HT1080 (cell line): ENCODE results near the gene BACH1. TPM values are rescaled to one million over a fixed set of nuclear protein-coding genes. Genes with fewer than 3 reads are reported as not detected.
A peak's percentile ranks its signal among the peaks of the same experiment; 100 is the strongest.

Experiments used
- DNase-seq: peaks from one replicate; pipeline ENCODE4 v3.0.0-alpha.2; 2015; ENCODE audit warnings: low read depth
- total RNA-seq: library from RNA; depleted of rRNA; stranded (reverse); fragments of >200 nt; shearing (Covaris generic); gene quantifications from 2 replicates; pipeline ENCODE4 v1.2.3, GENCODE V29; 2014

The BACH1 gene
- total RNA-seq, 1 experiment from 2014 or later: 31.7 TPM

DNA sequence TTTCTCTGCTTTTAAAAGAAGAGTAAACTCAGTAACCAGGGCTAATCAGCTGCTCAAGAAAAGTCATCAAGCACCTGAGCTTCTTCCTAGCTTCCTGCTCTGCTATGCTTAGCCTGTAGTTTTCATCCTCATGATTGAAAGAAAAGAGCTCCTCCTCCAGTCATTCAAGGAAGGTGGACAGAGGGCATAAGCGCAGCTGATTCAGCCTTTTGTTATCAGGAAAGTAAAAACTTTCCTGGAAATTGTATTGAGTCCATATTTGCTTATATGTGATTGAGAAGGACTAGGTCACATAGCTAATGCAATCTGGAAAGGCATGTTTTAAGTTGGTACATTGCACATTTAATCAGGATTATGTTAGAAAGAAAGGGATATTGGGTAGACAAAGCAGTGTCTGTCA lies 8.5 kb upstream of the BACH1 start:
- no peak for DNase-seq

DNA sequence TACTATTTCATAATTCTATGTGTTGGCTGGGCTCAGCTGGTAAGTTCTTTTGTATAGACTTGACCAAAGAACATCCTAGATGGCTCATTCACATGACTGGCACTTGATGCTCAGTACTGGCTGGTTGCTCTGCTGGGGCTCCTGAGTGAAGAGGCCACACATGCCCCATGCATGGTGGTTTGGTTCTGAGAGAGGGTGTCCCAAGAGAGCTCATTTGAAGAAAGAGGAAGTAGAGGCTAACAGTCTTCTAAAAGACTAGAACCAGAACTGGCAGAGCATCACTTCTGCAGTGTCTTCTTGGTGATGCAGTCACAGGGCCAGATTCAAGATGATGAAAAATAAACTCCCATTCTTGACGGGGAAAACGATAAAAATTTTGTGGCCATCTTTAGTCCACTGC lies 5.2 kb upstream of the BACH1 start:
- DNase-seq: no peak

DNA sequence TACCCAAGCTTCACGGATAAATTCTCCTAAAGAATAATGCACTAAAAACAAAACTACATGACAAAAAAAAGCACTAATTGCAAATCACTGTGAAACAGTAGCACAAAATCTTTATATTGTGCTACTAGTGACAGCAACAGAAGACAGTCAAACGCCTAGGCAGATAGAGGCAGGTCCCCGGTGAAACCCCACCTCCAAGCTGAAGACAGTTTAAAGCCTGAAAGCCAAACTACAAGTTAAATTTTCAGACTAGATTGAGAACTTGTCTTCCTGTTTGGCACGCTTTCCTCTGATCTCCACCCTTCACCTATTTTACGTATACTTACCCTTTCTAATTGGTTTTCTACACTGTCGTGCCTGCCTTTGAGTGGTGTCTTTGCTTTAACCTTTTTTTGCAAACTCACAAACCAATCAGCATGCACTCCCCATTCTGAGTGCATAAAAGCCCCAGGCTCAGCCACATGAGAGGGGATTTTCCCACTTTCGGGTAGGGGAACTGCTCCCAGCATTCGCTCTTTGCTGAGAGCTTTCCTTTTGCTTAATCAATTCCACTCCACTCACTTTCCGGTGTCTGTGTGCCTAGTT lies 3.6 kb upstream of the BACH1 start:
- DNase-seq: no peak

DNA sequence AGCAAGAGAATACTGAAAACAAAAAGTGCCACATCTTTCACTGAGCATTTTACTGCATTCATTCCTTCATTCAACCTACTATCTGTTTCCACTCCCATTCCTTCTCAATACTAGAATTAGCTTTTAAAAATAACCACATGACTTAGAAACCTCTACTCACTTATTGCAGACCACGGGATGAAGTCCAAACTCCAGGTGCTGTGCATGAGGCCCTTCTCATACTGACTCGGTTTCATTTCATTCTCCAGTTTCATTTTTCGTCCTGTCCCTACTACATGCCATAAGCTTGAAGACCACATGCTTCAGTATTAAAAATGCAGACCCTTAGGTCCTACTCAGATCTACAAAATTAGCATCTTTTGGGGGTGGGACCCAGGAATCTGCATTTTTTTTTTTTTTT lies 2.3 kb upstream of the BACH1 start:
- DNase-seq: no peak

DNA sequence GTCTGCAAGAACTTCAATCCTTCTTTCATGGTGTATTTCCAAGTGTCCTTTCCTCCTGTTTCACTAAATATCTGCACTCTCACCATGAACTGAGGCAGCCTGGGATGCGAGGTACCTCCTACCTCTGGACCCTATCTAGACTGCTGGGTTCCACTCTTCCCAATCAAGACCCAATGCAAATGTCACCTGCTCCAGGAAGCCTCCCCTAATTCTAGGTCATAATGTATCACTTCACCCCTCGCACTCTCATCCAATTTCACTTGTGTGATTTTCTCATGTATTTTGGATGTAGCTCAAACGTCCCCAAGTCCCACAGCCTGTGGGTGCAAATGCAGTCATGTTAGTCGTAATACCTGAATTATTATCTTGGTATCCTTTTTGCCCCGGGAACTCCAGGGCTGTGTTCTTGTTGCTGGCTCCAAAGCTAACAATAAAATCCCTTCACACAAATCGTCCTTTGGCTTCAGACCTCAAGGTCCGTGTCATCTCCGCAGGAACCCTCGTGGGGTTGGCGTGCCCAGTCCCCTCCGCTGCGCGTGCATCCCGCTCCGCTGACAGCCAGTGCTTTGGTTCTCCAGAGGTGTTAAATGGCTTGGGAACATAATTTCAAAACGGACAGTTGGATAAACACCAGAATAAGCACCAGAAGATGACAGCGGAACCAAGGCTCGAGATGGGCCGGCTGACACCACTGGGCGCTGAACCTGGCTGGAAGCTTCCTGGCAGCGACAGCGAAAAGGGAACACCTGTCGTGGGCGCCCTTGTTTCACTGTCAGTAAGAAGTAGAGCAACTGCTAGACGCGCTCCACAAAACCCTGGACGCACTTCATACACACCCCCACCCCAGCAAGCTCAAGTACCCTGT lies 1.0 kb upstream of the BACH1 start:
- DNase-seq: no peak

DNA sequence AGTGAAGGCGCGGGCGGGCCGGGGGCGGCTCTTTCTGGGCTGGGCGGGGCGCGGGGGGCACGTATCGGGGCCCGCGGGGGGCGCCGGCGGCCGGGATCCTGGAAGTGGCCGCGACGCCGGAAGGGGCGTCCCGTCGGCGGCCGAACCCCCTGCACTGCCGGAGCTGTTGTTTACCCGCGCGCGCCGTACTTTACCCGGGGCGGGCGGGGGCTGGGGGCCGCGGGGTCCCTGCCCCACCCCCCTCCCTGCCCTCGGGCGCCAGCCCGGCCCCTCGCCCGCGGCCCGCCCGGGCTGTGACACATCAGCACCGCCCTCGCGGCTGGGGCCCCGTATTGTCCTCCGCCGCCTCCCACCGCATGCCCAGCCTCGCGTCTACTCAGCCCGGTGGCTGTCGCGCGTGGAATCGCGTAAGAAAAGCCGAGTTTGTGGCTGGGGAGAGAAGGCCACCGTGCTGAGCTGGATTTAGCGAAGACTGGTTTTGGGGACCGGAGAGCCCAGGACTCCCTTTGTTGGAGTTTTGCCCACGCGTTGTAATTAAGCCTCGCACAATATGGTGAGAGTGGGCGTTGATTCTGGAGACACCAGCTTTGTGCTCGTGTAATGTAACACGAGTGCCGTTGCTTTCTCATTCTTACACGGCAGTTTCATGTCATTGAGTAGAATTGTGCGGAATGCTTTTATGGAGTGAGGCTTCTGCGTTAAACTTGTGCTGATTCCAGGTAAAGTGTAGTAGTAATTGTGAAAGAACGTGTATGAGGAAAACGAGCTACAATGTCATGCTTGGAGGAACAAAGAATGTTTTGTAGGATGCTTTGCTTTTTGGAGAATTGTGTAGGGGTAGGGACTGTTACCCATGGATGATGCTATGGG lies 559 bp downstream of the BACH1 start:
- peak; percentile 47 for DNase-seq

DNA sequence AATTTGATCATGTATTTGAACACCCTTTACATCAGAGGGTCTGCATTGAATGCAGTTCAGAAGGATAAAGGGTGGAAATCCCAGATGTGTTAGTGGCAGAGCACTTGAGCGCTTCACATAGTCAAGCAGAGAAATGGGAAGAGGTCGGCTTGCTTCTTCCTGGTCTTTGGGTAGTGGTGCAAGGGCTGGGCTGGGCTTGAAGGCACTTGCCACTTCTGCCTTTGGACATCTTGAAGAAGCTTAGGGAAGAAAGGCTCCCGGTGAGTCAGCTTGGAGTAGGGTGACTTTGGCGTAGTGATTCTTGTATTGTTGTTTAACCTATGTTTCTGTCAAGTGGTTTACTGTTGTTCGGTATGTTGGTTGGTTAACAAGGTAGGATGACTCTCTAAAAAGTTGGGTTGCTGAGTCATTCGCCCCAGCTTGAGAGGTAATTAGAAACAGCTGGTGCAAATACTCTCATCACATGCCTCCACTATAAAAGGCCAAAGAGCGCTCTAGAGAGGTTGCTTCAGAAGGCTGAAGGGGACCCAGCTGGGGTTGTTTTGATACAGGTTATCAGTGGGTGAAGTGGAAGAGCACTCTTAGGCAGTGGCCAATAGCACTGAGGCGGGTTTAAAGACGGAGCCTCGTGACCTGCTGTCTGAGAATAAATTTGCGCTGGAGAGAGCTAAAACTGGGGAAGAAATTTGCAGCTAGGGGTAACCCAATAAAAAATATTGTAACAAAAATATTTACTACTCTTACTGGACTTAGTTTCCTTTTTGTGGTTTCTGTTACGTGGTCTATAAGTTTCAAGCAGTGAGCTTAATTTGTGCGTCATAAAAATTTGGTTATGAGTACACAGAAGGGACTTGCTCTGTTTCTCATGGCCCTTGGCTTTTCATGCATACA lies 1.4 kb downstream of the BACH1 start:
- peak; percentile 91 for DNase-seq

DNA sequence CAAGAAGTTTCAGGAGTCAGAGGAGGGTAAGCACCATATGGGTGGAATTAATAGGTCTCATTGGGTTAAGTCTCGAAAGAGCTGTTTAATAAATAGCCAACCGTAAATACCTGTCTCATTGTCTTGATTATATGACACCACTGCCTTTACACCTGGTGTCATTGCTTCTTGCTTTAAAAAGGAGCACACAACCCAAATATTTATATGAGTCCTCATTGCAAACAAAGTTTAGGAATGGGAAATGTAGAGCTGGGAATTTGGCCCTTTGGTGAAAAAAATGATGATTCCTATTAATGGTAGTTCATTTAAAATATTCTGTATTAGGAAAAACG lies 2.1 kb downstream of the BACH1 start:
- no peak for DNase-seq

DNA sequence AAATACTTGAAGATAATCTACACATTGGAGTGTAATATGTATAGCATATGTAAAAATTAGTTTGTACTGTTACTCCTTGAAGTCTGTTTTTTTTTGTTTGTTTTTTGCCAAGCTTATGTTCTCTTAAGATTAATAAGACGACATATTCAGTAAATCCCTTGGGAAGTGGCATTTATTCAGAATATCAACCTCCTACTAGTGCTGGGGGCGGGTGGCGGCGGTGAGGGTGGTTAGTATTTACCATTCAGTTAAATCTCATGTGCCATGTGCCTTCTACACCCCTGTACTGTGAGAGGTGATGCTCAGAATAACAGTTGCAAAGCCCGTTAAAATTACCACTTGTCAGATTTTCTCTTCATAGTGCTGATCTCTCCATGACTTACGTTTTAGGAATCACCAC lies 3.0 kb downstream of the BACH1 start:
- DNase-seq: peak; percentile 15

DNA sequence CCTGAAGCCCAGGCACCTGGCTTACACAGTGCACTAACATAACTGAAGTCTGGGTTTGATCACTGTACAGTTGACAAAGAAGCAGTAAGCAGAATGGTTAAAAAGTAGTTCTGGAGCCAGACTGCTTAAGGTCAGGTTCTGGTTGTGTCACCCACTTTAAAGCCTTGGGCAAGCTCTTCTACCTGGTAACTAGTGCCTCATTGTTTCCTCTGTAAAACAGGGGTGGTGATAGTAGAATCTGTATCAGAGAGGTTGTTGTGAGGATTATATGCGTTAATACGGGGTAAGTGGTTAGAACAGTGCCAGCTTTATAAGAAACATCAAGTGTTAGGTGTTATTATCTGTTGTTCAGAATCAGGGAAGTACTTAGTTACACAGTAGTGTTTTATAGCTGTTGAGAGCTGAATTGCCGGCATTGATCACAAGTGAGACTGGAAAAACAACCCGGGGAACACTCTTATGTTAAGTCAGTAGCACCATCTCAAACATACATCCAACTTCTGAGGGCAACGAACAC lies 3.7 kb downstream of the BACH1 start:
- peak; percentile 30 for DNase-seq

DNA sequence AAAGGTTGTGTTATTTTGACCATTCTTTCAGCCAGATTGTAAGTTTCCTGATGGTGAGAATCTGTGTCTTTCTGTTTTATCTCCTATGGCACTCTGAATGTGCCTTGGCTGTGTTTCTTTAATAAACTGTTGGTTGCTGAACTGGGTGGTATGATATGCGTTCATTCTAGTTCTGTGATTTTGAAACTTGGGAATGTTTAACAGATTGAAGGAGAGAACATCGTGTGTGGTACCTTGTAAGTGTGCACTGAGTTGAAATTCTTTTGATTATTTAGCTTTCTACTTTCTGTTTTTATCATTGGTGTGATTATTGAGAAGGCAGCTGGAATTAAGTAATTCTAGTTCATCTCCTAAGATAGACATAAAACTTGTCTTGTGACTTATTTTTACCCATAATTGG lies 4.6 kb downstream of the BACH1 start:
- DNase-seq: no peak

DNA sequence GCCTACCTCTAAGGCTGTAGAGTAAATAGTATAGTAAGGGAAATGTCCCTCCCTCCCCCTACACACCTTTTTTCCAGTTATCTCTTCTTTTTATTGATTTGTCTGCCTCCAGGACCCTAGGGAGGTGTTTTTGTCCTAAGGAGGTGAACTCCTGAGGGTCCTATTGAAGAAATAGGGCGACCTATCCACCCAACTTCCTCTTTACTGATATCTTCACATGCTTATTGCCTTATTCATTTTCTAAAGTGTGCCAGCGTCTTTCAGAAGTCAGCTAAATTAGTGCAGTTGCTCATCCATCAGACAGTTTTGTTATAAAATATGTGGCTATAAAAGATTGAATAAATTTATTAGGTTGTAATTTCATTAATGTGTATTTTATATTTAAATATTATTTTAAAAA lies 5.9 kb downstream of the BACH1 start:
- no peak for DNase-seq

DNA sequence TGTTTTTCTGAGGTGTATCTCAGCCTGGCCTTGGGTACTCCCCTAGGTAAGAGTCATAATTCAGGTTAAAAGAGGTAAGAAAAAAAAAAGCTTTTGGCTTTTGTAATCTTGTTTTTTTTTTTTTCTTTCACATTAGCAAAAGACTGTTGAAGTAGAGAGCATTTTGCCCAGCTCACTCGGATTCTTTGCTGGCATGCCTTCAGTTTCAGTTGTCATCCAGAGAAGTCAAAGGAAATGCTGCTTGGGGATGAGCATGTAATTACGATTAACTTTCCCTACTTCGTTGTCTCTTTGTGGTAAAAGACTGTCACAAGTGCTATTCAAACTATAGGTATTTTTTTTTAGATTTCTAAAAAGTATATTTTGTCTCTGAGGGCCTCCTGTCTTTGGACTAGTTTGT lies 6.3 kb downstream of the BACH1 start:
- no peak for DNase-seq

DNA sequence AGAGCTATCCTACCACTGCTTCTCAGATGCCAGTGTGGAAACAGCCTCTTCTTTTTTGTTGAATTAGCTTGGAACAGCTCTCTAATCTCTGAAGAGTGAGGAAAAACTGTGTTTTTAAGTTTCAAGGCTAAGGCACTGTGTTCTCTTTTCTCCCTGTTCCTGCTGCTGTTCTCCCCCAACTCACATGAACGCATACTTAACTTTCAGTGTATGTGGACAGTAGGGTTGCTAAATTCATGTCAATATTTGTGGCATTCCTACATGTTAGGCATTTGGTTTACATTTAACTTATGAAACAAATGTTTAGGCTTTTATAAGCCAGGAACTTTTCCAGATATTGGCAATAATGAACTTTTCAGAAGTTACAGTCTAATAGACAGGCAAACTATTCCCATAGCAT lies 6.8 kb downstream of the BACH1 start:
- no peak for DNase-seq

DNA sequence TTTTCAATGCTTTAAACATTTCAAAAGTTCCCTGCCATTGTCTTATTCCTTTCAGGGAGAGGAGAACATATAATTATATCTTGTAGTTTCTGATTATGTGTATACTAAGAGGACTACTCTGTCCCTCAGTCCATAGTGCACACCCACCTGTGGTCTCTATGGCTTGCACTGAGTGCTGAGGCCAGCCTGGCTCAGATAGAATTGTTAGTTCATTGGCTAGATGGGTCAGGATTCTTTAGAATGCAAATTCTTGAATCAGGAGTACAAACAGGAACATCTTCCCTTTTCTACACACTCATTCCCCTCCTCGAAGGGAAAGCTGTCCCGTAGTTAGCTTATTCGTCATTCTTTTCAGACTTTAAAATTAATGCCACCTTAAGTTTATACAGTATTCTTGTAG lies 8.2 kb downstream of the BACH1 start:
- no peak for DNase-seq

DNA sequence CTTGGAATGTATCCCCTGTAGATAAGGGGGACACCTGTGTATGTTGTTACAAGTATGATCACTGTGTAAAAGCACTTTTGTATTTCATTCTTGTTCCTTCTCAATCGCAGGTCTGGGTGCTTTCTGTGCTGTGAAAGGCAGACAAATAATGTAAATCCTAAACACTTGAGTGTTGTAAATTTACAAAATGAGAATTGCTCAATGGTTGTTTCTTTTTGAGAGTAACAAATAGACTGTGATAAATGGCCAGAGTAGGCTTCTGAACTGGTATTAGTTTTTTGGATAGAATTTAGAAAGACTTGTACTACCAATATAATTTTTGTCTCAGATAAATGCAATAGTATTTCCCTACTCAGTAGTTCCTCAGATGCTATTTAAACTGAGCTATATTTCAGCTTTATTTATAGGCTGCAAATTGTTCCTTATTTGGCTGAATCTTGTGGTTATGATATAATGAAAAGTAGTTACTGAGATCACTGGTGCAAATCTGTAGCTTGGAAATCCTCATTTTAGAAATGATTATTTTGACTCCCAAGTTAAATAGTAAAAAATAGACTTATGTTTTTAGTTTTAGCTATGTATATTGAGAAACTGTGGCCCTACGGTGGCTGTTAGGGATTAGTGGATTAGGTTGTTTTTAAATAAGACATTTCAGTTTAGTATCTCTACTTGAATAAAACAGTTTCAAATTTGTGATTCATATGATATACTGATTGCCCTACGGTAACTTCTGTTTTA lies 9.2 kb downstream of the BACH1 start:
- DNase-seq: no peak

DNA sequence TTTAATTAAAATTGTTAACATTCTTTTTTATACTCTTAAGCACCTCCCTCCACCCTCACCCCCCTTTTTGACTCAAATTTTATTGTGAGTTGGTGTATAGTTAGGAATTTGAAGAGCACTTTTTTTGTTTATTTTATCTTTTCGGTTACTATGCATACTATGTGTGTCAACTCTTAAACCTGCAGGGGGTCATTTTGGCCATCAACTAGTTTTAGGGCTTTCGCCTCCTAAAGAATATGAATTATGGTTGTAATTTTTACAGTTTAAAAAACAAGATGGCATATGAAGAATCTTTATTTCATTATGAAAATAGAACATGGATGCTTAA lies 9.7 kb downstream of the BACH1 start:
- DNase-seq: no peak

DNA sequence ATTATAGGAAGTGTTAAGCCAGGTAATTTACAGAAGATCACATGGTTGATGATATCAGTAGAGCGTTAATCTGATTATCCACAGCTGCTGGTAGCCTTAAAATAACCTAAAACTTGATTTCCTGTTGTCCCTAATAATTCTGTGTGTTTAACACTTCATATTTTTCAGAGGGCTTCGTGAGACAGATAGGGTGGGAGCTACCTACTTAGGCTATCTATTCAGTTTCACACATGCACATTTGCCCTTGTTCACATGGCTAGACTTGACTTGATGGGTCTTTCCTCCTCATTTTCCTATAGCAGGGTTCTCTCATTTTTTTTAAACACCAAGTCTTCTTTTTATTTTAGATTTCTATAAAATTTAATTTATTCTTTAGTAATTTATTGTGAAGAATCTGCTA lies 11.0 kb downstream of the BACH1 start:
- DNase-seq: no peak

DNA sequence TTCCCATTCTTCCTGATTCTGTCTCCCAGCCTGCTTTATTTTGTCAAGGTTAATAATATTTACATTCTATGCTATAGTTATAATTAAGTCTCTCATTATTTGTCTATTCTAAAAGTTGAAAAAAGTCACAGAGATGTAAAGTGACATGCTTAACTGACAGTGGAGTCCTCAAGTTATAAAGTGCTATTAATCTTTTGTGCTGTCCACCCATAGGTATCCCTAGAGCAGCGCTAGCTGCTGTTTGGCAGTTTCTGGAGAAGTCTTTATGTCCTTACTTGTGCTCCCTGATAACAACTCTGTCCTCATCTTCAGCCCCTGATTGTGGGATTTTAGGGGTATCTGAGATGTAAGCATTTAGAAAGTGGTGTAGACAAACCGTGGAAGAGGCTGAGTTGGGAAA lies 13.1 kb downstream of the BACH1 start:
- DNase-seq: no peak

DNA sequence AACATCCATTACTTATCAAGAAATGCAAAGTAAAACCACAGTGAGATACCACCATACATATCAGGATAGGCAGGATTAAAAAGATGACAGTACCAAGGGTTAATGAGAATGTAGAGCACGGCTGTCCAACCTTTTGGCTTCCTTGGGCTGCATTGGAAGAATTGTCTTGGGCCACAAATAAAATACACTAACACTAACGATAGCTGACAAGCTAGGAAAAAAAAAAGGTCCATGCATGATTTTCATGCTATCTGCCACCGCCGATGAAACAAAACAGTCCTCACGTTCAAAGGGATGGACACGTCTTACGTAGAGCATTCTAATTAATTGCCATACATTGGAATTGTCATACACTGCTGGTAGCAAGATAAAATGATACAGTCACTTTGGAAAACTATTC lies 14.3 kb downstream of the BACH1 start:
- no peak for DNase-seq
